ENCODE results near the gene IQCE. TPM values are rescaled to one million over a fixed set of nuclear protein-coding genes. Genes with fewer than 3 reads are reported as not detected.
A peak's percentile ranks its signal among the peaks of the same experiment; 100 is the strongest.
"Not testable (repeated sequence)": the region's sequence is repeated elsewhere in the genome, so short reads cannot be mapped to it uniquely, and the experiment has no call there.

The IQCE gene
- total RNA-seq, 1 donor from 2014 or later, result 11.4 TPM

DNA sequence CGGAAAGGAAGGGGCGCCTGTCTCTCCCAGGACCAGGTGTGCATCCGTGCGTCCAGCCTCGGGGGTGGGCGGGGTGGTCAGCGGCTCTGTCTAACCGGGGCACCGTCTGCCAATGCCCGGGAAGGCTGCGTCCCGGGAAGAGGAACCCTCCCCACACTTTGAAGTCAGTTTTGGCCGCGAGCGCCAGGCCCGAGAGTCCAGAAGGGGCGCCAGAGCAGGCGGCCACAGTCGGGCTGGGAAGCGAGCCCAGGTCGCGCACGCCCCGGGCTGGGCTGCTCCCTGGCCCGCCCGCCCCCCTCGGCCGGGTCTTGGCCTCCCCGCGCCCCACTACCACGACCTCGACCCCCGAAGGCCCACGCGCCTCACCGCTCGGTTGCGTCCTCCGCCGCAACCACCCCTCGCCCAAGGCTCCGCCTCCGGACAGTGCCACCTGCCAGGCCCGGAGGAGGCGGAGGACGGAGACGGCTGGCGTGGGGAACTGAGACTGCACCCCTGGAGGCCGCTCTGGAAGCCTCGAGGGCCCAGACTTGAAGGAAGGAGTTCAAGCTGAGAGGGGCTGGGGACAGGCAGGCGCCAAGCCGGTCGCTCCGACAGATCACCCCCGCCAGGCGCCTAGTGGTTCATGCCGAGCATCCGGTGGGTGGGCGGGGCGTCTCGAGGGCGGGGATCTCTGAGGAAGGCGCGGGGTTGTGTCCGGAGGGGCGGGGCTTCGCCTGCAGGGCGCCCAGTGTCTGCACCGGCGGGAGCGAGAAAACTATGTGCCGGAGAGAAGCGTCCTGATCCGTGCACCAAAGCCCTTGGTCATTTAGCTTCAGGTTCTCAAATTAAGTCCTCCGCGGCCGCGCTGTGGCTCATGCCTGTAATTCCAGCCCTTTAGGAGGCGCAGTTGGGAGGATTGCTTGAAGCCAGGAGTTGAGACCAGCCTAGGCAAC lies 3.4 kb upstream of the IQCE start, which contains the start of gene BRAT1:
Gene BRAT1 (minus strand): TSS at position 404 of the 932 bp plus-strand sequence. CDS start 1,093 bp downstream, outside the sequence.
- Histone ChIP-seq H3K9me3 (no peaks in the 10 kb centered on the region), H3K27me3 (no peaks in the 10 kb centered on the region), H3K4me3 (peak within 1 kb of the TSS; percentile 67 to 75), H3K27ac (peak within 1 kb of the TSS; percentile 95 to 99), H3K36me3 (no peaks in the 10 kb centered on the region), H3K4me1 (peaks cover 0 to 20% of the 10 kb centered on the region in 2 donors)
- intact Hi-C loops (cut with DNase I), result loop anchor here (1.0 to 5.0 kb wide), 6 partner anchors 38 to 153 kb away; partner anchors contain the start of genes CHST12, LFNG and TTYH3
- TF ChIP-seq, protein P1, sequence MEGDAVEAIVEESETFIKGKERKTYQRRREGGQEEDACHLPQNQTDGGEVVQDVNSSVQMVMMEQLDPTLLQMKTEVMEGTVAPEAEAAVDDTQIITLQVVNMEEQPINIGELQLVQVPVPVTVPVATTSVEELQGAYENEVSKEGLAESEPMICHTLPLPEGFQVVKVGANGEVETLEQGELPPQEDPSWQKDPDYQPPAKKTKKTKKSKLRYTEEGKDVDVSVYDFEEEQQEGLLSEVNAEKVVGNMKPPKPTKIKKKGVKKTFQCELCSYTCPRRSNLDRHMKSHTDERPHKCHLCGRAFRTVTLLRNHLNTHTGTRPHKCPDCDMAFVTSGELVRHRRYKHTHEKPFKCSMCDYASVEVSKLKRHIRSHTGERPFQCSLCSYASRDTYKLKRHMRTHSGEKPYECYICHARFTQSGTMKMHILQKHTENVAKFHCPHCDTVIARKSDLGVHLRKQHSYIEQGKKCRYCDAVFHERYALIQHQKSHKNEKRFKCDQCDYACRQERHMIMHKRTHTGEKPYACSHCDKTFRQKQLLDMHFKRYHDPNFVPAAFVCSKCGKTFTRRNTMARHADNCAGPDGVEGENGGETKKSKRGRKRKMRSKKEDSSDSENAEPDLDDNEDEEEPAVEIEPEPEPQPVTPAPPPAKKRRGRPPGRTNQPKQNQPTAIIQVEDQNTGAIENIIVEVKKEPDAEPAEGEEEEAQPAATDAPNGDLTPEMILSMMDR (IDR thresholded peaks at IDR 0.05), result peak in 1 of 3 experiments; percentile 49
- DNase-seq (ENCODE audit: low spot score in 2 of 2), result peak; percentile 84 to 98

DNA sequence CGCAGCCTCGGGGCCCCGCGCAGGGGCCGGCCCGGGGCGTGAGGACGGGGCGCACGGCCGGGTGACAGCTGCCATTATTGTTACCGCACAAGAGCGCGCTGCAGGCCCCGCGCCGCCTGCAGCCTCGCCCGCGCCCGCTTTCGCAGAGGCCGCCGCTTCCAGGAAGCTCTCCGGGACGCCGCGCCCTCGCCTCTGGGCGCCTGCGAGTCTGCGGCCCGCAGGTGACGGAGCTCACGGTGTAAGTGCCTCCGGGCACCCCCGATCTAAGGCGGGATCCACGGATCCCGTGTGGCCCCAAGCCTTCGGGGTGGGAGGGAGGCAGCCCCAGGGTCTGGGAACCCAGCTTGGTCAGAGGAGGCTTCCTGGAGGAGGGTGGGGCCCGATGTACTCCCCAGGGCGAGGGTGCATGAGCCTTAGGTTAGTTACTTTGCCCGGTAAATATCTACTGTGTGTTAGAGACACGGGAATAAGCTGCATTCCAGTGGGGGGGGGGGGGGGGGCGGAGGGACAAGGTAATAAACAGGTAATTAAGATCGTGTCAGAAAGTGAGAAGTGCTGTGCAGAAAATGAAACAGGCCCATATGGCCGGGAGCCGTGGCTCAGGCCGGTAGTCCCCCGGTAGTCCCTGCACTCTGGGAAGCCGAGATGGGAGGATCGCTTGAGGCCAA lies 638 bp downstream of the IQCE start:
- Histone ChIP-seq H3K27me3 (no peaks in the 10 kb centered on the region), H3K4me1 (peaks cover 0 to 13% of the 10 kb centered on the region in 2 donors), H3K4me3 (peak overlapping the region; percentile 98 to 99), H3K27ac (no peak overlapping the region), H3K9me3 (no peaks in the 10 kb centered on the region), H3K36me3 (no peaks in the 10 kb centered on the region)
- intact Hi-C loops (cut with DNase I), result loop anchor here (5.0 kb wide), 5 partner anchors 42 to 157 kb away; partner anchors contain the start of genes CHST12 and LFNG
- TF ChIP-seq, protein P1 (IDR thresholded peaks at IDR 0.05), result no peak
- no peak for DNase-seq (ENCODE audit: low spot score in 2 of 2)

DNA sequence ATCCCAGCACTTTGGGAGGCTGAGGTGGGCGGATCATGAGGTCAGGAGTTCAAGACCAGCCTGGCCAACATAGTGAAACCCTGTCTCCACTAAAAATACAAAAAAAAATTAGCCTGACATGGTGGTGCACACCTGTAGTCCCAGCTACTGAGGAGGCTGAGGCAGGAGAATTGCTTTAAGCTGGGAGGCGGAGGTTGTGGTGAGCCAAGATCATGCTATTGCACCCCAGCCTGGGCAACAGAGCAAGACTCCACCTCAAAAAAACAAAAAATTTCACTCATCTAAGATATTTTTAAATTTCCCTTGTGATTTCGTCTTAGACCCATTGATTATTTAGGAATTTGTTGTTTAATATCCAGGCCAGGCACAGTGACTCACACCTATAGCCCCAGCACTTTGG lies 5.2 kb downstream of the IQCE start:
- H3K27ac ChIP-seq; H3K4me1 ChIP-seq; intact Hi-C loops (cut with DNase I): not testable (repeated sequence)

DNA sequence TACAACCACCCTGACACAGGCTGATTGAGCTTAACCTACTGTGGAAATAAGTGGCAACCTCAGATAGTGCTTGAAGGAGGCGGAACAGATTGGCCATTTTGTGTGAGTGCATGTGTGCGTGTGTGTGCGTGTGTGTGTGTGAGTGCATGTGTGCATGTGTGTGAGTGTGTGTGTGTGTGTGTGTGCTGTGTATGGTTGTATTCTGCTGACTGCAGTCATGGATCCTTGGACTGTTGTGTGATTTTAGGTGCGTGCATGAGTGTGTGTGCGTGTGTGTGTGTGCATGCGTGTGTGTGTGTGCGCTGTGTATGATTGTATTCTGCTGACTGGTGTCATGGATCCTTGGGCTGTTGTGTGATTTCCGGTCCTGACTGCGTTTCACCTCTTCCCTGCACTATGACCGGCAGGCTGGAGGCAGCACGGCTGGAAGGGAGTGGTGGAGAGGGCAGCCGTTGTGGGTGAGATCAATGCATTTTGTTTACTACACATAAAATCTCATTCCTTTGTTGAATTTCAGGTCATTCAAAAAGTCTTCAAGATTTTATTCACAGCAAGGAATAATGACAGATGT lies 6.3 kb downstream of the IQCE start:
- H3K4me1 ChIP-seq, result no peaks in the 10 kb centered on the region
- TF ChIP-seq, protein P1 (IDR thresholded peaks at IDR 0.05), result no peak
- no peak overlapping the region for H3K27ac ChIP-seq
- no peaks in the 10 kb centered on the region for H3K36me3 ChIP-seq
- no peak overlapping the region for H3K4me3 ChIP-seq
- no peaks in the 10 kb centered on the region for H3K27me3 ChIP-seq
- H3K9me3 ChIP-seq, result no peaks in the 10 kb centered on the region
- intact Hi-C loops (cut with DNase I), result no loop called here
- no peak for DNase-seq (ENCODE audit: low spot score in 2 of 2)

More for the DNA sequence above, 5.2 kb downstream of the IQCE start:
- H3K4me3 ChIP-seq; H3K9me3 ChIP-seq; DNase-seq (ENCODE audit: low spot score in 2 of 2); H3K27me3 ChIP-seq; H3K36me3 ChIP-seq: not testable (repeated sequence)

DNA sequence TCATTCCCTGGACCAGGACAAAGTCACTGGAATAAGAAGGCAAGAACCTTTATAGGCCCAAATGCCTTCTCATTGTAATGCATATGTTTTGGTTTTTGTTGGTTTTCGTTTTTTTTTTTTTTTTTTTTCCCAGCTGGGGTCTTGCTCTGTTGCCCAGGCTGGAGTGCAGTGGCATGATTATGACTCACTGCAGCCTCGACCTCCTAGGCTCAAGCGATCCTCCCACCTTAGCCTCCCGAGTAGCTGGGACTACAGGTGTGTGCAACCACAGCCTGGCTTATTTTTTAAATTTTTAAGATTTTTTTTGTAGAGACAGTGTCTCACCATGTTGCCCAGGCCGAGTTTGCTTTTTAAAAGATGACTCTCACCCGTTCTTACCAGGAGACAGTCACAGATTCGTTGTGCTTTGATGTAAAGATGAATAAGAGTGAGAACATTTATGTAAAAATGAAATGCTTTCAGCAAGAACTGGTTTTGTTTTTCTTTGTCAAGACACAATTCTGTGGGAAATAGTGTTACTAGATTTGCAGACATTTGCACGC lies 7.6 kb downstream of the IQCE start:
- Histone ChIP-seq H3K9me3 (no peaks in the 10 kb centered on the region), H3K36me3 (no peaks in the 10 kb centered on the region), H3K27ac (no peak overlapping the region), H3K4me1 (no peaks in the 10 kb centered on the region), H3K4me3 (no peak overlapping the region), H3K27me3 (no peaks in the 10 kb centered on the region)
- intact Hi-C loops (cut with DNase I), result no loop called here
- DNase-seq (ENCODE audit: low spot score in 2 of 2), result no peak
- TF ChIP-seq, protein P1 (IDR thresholded peaks at IDR 0.05), result no peak
